ENCODE measurements around the gene OPCML.

GRCh38 chr11:132876705-132877104 is 655.6 kb downstream of the OPCML start:
- no peak for TF ChIP-seq EZH2 (IDR thresholded peaks at IDR 0.05; ENCODE audit: borderline replicate concordance, low read length)
- TF ChIP-seq CTCF (IDR thresholded peaks at IDR 0.05; ENCODE audit: low read length) = no peak

Data from OCI-LY1 (cell line).